ENCODE data around the gene PBX1.

PBX1 gene

GRCh38 chr1:164740000-164740526 is 181.1 kb downstream of the PBX1 start:
- H3K4me1 ChIP-seq (ENCODE audit: insufficient read depth, low read length): no peaks in the 10 kb centered on the region
- no peak overlapping the region for H3K4me3 ChIP-seq (ENCODE audit: low read depth in 1 of 2, low read length in 2 of 2)
- no peak overlapping the region for H3K27ac ChIP-seq (ENCODE audit: low read length)
- H3K9me3 ChIP-seq (ENCODE audit: insufficient read depth, low read length, severe bottlenecking): no peaks in the 10 kb centered on the region
- H3K27me3 ChIP-seq (ENCODE audit: insufficient read depth, low read length, poor library complexity): no peaks in the 10 kb centered on the region
- H3K4me2 ChIP-seq (ENCODE audit: insufficient read depth, low read length): no peak overlapping the region
- ATAC-seq (ENCODE audit: insufficient read depth, low read depth) (no peak), DNase-seq (no peak)
- TF ChIP-seq EZH2 (IDR thresholded peaks at IDR 0.05; ENCODE audit: borderline replicate concordance, low read depth, low read length, severe bottlenecking) (no peak), CTCF (IDR thresholded peaks at IDR 0.05; ENCODE audit: borderline replicate concordance, extremely low read depth, low read length, poor library complexity, severe bottlenecking) (no peak)
- no peak overlapping the region for H2AFZ ChIP-seq (ENCODE audit: low read depth, low read length)
- no peaks in the 10 kb centered on the region for H4K20me1 ChIP-seq (ENCODE audit: insufficient read depth, low read length)
- H3K9ac ChIP-seq (ENCODE audit: low read depth, low read length): no peak overlapping the region
- no peaks in the 10 kb centered on the region for H3K79me2 ChIP-seq (ENCODE audit: insufficient read depth, low read length)
- H3K36me3 ChIP-seq (ENCODE audit: insufficient read depth, low read length): no peaks in the 10 kb centered on the region

GRCh38 chr1:164742745-164743144 is 183.8 kb downstream of the PBX1 start:
- Histone ChIP-seq H3K4me2 (ENCODE audit: insufficient read depth, low read length) (no peak overlapping the region), H3K27ac (ENCODE audit: low read length) (no peak overlapping the region), H3K9ac (ENCODE audit: low read depth, low read length) (no peak overlapping the region), H3K4me3 (ENCODE audit: low read depth in 1 of 2, low read length in 2 of 2) (no peak overlapping the region), H3K4me1 (ENCODE audit: insufficient read depth, low read length) (no peaks in the 10 kb centered on the region), H3K27me3 (ENCODE audit: insufficient read depth, low read length, poor library complexity) (no peaks in the 10 kb centered on the region), H3K9me3 (ENCODE audit: insufficient read depth, low read length, severe bottlenecking) (no peaks in the 10 kb centered on the region), H3K79me2 (ENCODE audit: insufficient read depth, low read length) (no peaks in the 10 kb centered on the region), H3K36me3 (ENCODE audit: insufficient read depth, low read length) (no peaks in the 10 kb centered on the region), H2AFZ (ENCODE audit: low read depth, low read length) (no peak overlapping the region), H4K20me1 (ENCODE audit: insufficient read depth, low read length) (no peaks in the 10 kb centered on the region)
- DNase-seq (no peak), ATAC-seq (ENCODE audit: insufficient read depth, low read depth) (no peak)
- no peak for TF ChIP-seq CTCF (IDR thresholded peaks at IDR 0.05; ENCODE audit: borderline replicate concordance, extremely low read depth, low read length, poor library complexity, severe bottlenecking)
- TF ChIP-seq EZH2 (IDR thresholded peaks at IDR 0.05; ENCODE audit: borderline replicate concordance, low read depth, low read length, severe bottlenecking): no peak

- TF ChIP-seq EZH2 (IDR thresholded peaks at IDR 0.05; ENCODE audit: borderline replicate concordance, low read depth, low read length, severe bottlenecking) (no peak), CTCF (IDR thresholded peaks at IDR 0.05; ENCODE audit: borderline replicate concordance, extremely low read depth, low read length, poor library complexity, severe bottlenecking) (no peak)
- Histone ChIP-seq H3K9me3 (ENCODE audit: insufficient read depth, low read length, severe bottlenecking) (no peaks in the 10 kb centered on the region), H3K27ac (ENCODE audit: low read length) (no peak overlapping the region), H3K9ac (ENCODE audit: low read depth, low read length) (no peak overlapping the region), H3K4me2 (ENCODE audit: insufficient read depth, low read length) (no peak overlapping the region), H3K36me3 (ENCODE audit: insufficient read depth, low read length) (no peaks in the 10 kb centered on the region), H2AFZ (ENCODE audit: low read depth, low read length) (no peak overlapping the region), H3K4me3 (ENCODE audit: low read depth in 1 of 2, low read length in 2 of 2) (no peak overlapping the region), H3K27me3 (ENCODE audit: insufficient read depth, low read length, poor library complexity) (no peaks in the 10 kb centered on the region), H3K4me1 (ENCODE audit: insufficient read depth, low read length) (no peaks in the 10 kb centered on the region), H4K20me1 (ENCODE audit: insufficient read depth, low read length) (no peaks in the 10 kb centered on the region), H3K79me2 (ENCODE audit: insufficient read depth, low read length) (no peaks in the 10 kb centered on the region)
- ATAC-seq (ENCODE audit: insufficient read depth, low read depth): no peak
- DNase-seq: no peak
Observed at GRCh38 chr1:164743976-164744375, 185.0 kb downstream of the PBX1 start.

- no peak overlapping the region for H3K27ac ChIP-seq (ENCODE audit: low read length)
Observed at GRCh38 chr1:164745736-164746135, 186.8 kb downstream of the PBX1 start.

More at GRCh38 chr1:164745736-164746135, 186.8 kb downstream of the PBX1 start:
- no peak overlapping the region for H3K9ac ChIP-seq (ENCODE audit: low read depth, low read length)
- H3K79me2 ChIP-seq (ENCODE audit: insufficient read depth, low read length): no peaks in the 10 kb centered on the region
- ATAC-seq (ENCODE audit: insufficient read depth, low read depth) (no peak), DNase-seq (no peak)
- H3K9me3 ChIP-seq (ENCODE audit: insufficient read depth, low read length, severe bottlenecking): no peaks in the 10 kb centered on the region
- H3K4me3 ChIP-seq (ENCODE audit: low read depth in 1 of 2, low read length in 2 of 2): no peak overlapping the region
- H3K36me3 ChIP-seq (ENCODE audit: insufficient read depth, low read length): no peaks in the 10 kb centered on the region
- no peak overlapping the region for H3K4me2 ChIP-seq (ENCODE audit: insufficient read depth, low read length)
- H4K20me1 ChIP-seq (ENCODE audit: insufficient read depth, low read length): no peaks in the 10 kb centered on the region
- TF ChIP-seq CTCF (IDR thresholded peaks at IDR 0.05; ENCODE audit: borderline replicate concordance, extremely low read depth, low read length, poor library complexity, severe bottlenecking): no peak
- no peak for TF ChIP-seq EZH2 (IDR thresholded peaks at IDR 0.05; ENCODE audit: borderline replicate concordance, low read depth, low read length, severe bottlenecking)
- no peaks in the 10 kb centered on the region for H3K4me1 ChIP-seq (ENCODE audit: insufficient read depth, low read length)
- H2AFZ ChIP-seq (ENCODE audit: low read depth, low read length): no peak overlapping the region
- no peaks in the 10 kb centered on the region for H3K27me3 ChIP-seq (ENCODE audit: insufficient read depth, low read length, poor library complexity)

All from DND-41 (cell line).